HEK293 (cell line): ENCODE data around the gene LRP1B.

ENCODE experiments used
- CTCF ChIA-PET: fragments of 350-600 bp; formaldehyde crosslinking; extraction: SDS; loops from one replicate; lab custom pipeline; 2021; ENCODE audit warnings: antibody characterized with exemption; lab: Yijun Ruan, JAX
- POLR2A ChIA-PET: fragments of 300-600 bp; formaldehyde crosslinking; extraction: SDS; loops from one replicate; lab custom pipeline; 2020; ENCODE audit warnings: antibody characterized with exemption, inconsistent platforms; lab: Yijun Ruan, JAX
- H3K27ac ChIP-seq: fragments of 200-500 bp; sonication (Bioruptor generic); 2 replicates; pipeline ENCODE4 v1.5.1; 2014; ENCODE audit warnings: low read depth, low read length, control low read depth, inconsistent platforms; ENCODE audit errors: extremely low read depth
- H3K36me3 ChIP-seq, 2 experiments: fragments of 200-500 bp in 1 of 2; sonication (Bioruptor generic) in 1 of 2; 1 replicate in 1 of 2; 2 replicates in 1 of 2; pipeline ENCODE4 v1.5.1; 2014 to 2017; ENCODE audit warnings: inconsistent platforms in 2 of 2, low read length in 2 of 2; ENCODE audit not compliant: control insufficient read depth in 2 of 2, insufficient read depth in 1 of 2
- H3K4me1 ChIP-seq: fragments of 200-500 bp; sonication (Bioruptor generic); 2 replicates; pipeline ENCODE4 v1.5.1; 2014; ENCODE audit warnings: mild to moderate bottlenecking, low read length, inconsistent platforms; ENCODE audit not compliant: control insufficient read depth, insufficient read depth
- H3K4me3 ChIP-seq: 2 replicates; pipeline ENCODE4 v1.5.1; 2011; ENCODE audit warnings: low read depth, mild to moderate bottlenecking, control low read depth, low read length, moderate library complexity
- H3K9me3 ChIP-seq: fragments of 200-500 bp; sonication (Bioruptor generic); 2 replicates; pipeline ENCODE4 v1.5.1; 2014; ENCODE audit warnings: low read depth, low read length, inconsistent platforms; ENCODE audit not compliant: control insufficient read depth, insufficient read depth
- BCL11A ChIP-seq: fragments of 450-650 bp; formaldehyde crosslinking; IDR thresholded peaks from 2 replicates; pipeline ENCODE4 v1.5.1; 2016; ENCODE audit warnings: low read depth, missing biosample characterization, missing genetic modification characterization
- BCL11B ChIP-seq: fragments of 450-650 bp; formaldehyde crosslinking; IDR thresholded peaks from 2 replicates; pipeline ENCODE4 v1.5.1; 2016; ENCODE audit warnings: low read depth, missing biosample characterization, missing genetic modification characterization
- FEZF1 ChIP-seq: fragments of 450-650 bp; formaldehyde crosslinking; IDR thresholded peaks from 2 replicates; pipeline ENCODE4 v1.5.1; 2016; ENCODE audit warnings: missing biosample characterization, missing genetic modification characterization
- IKZF3 ChIP-seq: fragments of 450-650 bp; IDR thresholded peaks from 2 replicates; pipeline ENCODE4 v1.5.0; 2018; ENCODE audit warnings: missing biosample characterization, mild to moderate bottlenecking, missing genetic modification characterization, moderate library complexity
- KLF1 ChIP-seq: fragments of 450-650 bp; formaldehyde crosslinking; IDR thresholded peaks from 2 replicates; pipeline ENCODE4 v1.5.1; 2016; ENCODE audit warnings: missing biosample characterization, missing genetic modification characterization
- MEIS1 ChIP-seq: sonication (generic); formaldehyde crosslinking; IDR thresholded peaks from 2 replicates; pipeline ENCODE4 v1.8.1; 2022; ENCODE audit warnings: missing genetic modification reagents, mild to moderate bottlenecking, borderline replicate concordance
- RBAK ChIP-seq: fragments of 450-650 bp; formaldehyde crosslinking; IDR thresholded peaks from 2 replicates; pipeline ENCODE4 v1.5.1; 2016; ENCODE audit warnings: missing biosample characterization, missing genetic modification characterization
- SP3 ChIP-seq: fragments of 450-650 bp; formaldehyde crosslinking; IDR thresholded peaks from 2 replicates; pipeline ENCODE4 v1.5.1; 2016; ENCODE audit warnings: missing biosample characterization, missing genetic modification characterization
- TCF7L2 ChIP-seq: IDR thresholded peaks from 2 replicates; pipeline ENCODE4 v1.6.1; 2011; ENCODE audit warnings: low read depth, mild to moderate bottlenecking, inconsistent platforms, low read length, moderate library complexity, borderline replicate concordance
- TRIM28 ChIP-seq: IDR thresholded peaks from 2 replicates; pipeline ENCODE4 v1.6.1; 2011; ENCODE audit warnings: low read length, control low read depth, borderline replicate concordance
- ZBTB17 ChIP-seq: fragments of 450-650 bp; formaldehyde crosslinking; IDR thresholded peaks from 2 replicates; pipeline ENCODE4 v1.5.1; 2016; ENCODE audit warnings: missing biosample characterization, missing genetic modification characterization
- ZBTB6 ChIP-seq: fragments of 450-650 bp; formaldehyde crosslinking; IDR thresholded peaks from 2 replicates; pipeline ENCODE4 v1.5.1; 2017; ENCODE audit warnings: missing biosample characterization, missing genetic modification characterization
- ZBTB7A ChIP-seq: fragments of 450-650 bp; formaldehyde crosslinking; IDR thresholded peaks from 2 replicates; pipeline ENCODE4 v1.5.1; 2016; ENCODE audit warnings: low read depth, missing biosample characterization, missing genetic modification characterization
- ZFP3 ChIP-seq: fragments of 450-650 bp; formaldehyde crosslinking; IDR thresholded peaks from 2 replicates; pipeline ENCODE4 v1.5.1; 2016; ENCODE audit warnings: low read depth, missing biosample characterization, missing genetic modification characterization
- ZNF112 ChIP-seq: fragments of 450-650 bp; formaldehyde crosslinking; IDR thresholded peaks from 2 replicates; pipeline ENCODE4 v1.5.0; 2017; ENCODE audit warnings: missing biosample characterization, missing genetic modification characterization
- ZNF114 ChIP-seq: fragments of 450-650 bp; formaldehyde crosslinking; IDR thresholded peaks from 2 replicates; pipeline ENCODE4 v1.5.0; 2017; ENCODE audit warnings: missing biosample characterization, missing genetic modification characterization
- ZNF133 ChIP-seq: fragments of 450-650 bp; formaldehyde crosslinking; IDR thresholded peaks from 2 replicates; pipeline ENCODE4 v1.5.1; 2016; ENCODE audit warnings: missing biosample characterization, missing genetic modification characterization
- ZNF157 ChIP-seq: fragments of 450-650 bp; formaldehyde crosslinking; IDR thresholded peaks from 2 replicates; pipeline ENCODE4 v1.5.1; 2016; ENCODE audit warnings: missing biosample characterization, missing genetic modification characterization
- ZNF19 ChIP-seq: fragments of 450-650 bp; formaldehyde crosslinking; IDR thresholded peaks from 2 replicates; pipeline ENCODE4; 2016; ENCODE audit warnings: missing biosample characterization, missing genetic modification characterization, low read depth
- ZNF221 ChIP-seq: fragments of 450-650 bp; formaldehyde crosslinking; IDR thresholded peaks from 2 replicates; pipeline ENCODE4 v1.5.1; 2017; ENCODE audit warnings: missing biosample characterization, missing genetic modification characterization, borderline replicate concordance
- ZNF24 ChIP-seq: fragments of 450-650 bp; formaldehyde crosslinking; IDR thresholded peaks from 2 replicates; pipeline ENCODE4 v1.5.1; 2016; ENCODE audit warnings: missing biosample characterization, missing genetic modification characterization
- ZNF274 ChIP-seq, 2 experiments: fragments of 200-500 bp in 1 of 2; fragments of 450-650 bp in 1 of 2; sonication (Bioruptor generic) in 1 of 2; formaldehyde crosslinking in 1 of 2; IDR thresholded peaks; 2 replicates each; pipeline versions ENCODE4 v1.5.1 to v1.6.1; 2014 to 2016; ENCODE audit warnings: borderline replicate concordance in 1 of 2, inconsistent platforms in 1 of 2, low read length in 1 of 2, missing biosample characterization in 1 of 2, missing genetic modification characterization in 1 of 2
- ZNF311 ChIP-seq: fragments of 450-650 bp; formaldehyde crosslinking; IDR thresholded peaks from 2 replicates; pipeline ENCODE4 v1.5.1; 2017; ENCODE audit warnings: missing biosample characterization, missing genetic modification characterization, borderline replicate concordance
- ZNF324 ChIP-seq: fragments of 450-650 bp; formaldehyde crosslinking; IDR thresholded peaks from 2 replicates; pipeline ENCODE4 v1.5.1; 2016; ENCODE audit warnings: missing biosample characterization, missing genetic modification characterization
- ZNF362 ChIP-seq: fragments of 450-650 bp; formaldehyde crosslinking; IDR thresholded peaks from 2 replicates; pipeline ENCODE4 v1.5.1; 2016; ENCODE audit warnings: missing biosample characterization, missing genetic modification characterization
- ZNF37A ChIP-seq: fragments of 450-650 bp; IDR thresholded peaks from 2 replicates; pipeline ENCODE4 v1.5.1; 2018; ENCODE audit warnings: missing biosample characterization, missing genetic modification characterization
- ZNF48 ChIP-seq: fragments of 450-650 bp; formaldehyde crosslinking; IDR thresholded peaks from 2 replicates; pipeline ENCODE4 v1.5.1; 2016; ENCODE audit warnings: missing biosample characterization, missing genetic modification characterization
- ZNF530 ChIP-seq: fragments of 450-650 bp; formaldehyde crosslinking; IDR thresholded peaks from 2 replicates; pipeline ENCODE4 v1.5.1; 2016; ENCODE audit warnings: low read depth, missing biosample characterization, missing genetic modification characterization
- ZNF548 ChIP-seq: fragments of 450-650 bp; formaldehyde crosslinking; IDR thresholded peaks from 2 replicates; pipeline ENCODE4 v1.5.1; 2016; ENCODE audit warnings: missing biosample characterization, missing genetic modification characterization
- ZNF660 ChIP-seq: fragments of 450-650 bp; IDR thresholded peaks from 2 replicates; pipeline ENCODE4 v1.5.1; 2018; ENCODE audit warnings: missing biosample characterization, mild to moderate bottlenecking, missing genetic modification characterization
- ZNF677 ChIP-seq: fragments of 450-650 bp; IDR thresholded peaks from 2 replicates; pipeline ENCODE4 v1.5.0; 2018; ENCODE audit warnings: missing biosample characterization, mild to moderate bottlenecking, missing genetic modification characterization, moderate library complexity
- ZNF768 ChIP-seq: fragments of 450-650 bp; formaldehyde crosslinking; IDR thresholded peaks from 2 replicates; pipeline ENCODE4 v1.5.1; 2018; ENCODE audit warnings: missing biosample characterization, mild to moderate bottlenecking, missing genetic modification characterization
- ZNF830 ChIP-seq: fragments of 450-650 bp; IDR thresholded peaks from 2 replicates; pipeline ENCODE4 v1.5.0; 2018; ENCODE audit warnings: missing biosample characterization, missing genetic modification characterization, low read depth, mild to moderate bottlenecking, moderate library complexity
- ZSCAN30 ChIP-seq: fragments of 450-650 bp; IDR thresholded peaks from 2 replicates; pipeline ENCODE4 v1.5.1; 2018; ENCODE audit warnings: missing biosample characterization, mild to moderate bottlenecking, missing genetic modification characterization, moderate library complexity

Gene LRP1B

GRCh38 chr2:141001750-141002149, 1129.1 kb downstream of the LRP1B start:
- H3K4me3 ChIP-seq = no peak overlapping the region
- no peaks in the 10 kb centered on the region for H3K9me3 ChIP-seq
- CTCF ChIA-PET = no interaction called here
- H3K4me1 ChIP-seq = no peaks in the 10 kb centered on the region
- no peak for TF ChIP-seq ZBTB7A (tag by site-specific recombination)
- TF ChIP-seq ZBTB6 = no peak
- no peak for TF ChIP-seq KLF1 (tag by site-specific recombination)
- TF ChIP-seq TCF7L2 = no peak
- no peak for TF ChIP-seq MEIS1 (CRISPR knock-in tag)
- no peak for TF ChIP-seq ZNF830 (tag by site-specific recombination)
- TF ChIP-seq ZNF362 = no peak
- no peak for TF ChIP-seq BCL11A (tag by site-specific recombination)
- no peak for TF ChIP-seq RBAK (tag by site-specific recombination)
- TF ChIP-seq ZSCAN30 (tag by site-specific recombination) = no peak
- no peak for TF ChIP-seq ZNF660 (tag by site-specific recombination)
- no peak for TF ChIP-seq ZNF221 (tag by site-specific recombination)
- no peak for TF ChIP-seq ZNF114 (tag by site-specific recombination)
- no peak for TF ChIP-seq ZNF157 (tag by site-specific recombination)
- no peak for TF ChIP-seq ZNF274 (IDR thresholded peaks at IDR 0.05; ENCODE audit: low read length)
- no peak for TF ChIP-seq ZNF274 (tag by site-specific recombination; IDR thresholded peaks at IDR 0.05; ENCODE audit: borderline replicate concordance)
- no peak for TF ChIP-seq ZNF311 (tag by site-specific recombination)
- no peak for TF ChIP-seq IKZF3
- POLR2A ChIA-PET = no interaction called here
- H3K27ac ChIP-seq = no peak overlapping the region
- no peaks in the 10 kb centered on the region for H3K36me3 ChIP-seq

DNA sequence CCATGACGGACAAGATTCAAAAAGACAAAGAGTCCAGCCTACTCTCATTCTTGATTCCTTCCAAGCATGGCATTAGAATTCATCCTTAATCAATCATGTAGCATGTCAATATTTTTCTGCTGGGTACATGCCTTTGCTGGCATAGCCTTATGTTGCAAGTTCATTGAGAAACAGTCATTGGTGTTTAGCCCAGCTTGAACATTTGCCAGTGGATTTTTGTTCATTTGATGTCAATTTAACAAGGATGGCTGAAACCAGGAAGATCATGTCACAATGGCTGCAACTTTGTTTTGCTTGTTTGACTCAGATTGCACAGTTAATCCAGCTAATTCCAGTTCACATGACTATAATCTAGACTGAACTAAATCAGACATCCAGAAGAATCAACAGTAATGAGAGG, 1132.2 kb downstream of the LRP1B start:
- CTCF ChIA-PET = no interaction called here
- Histone ChIP-seq H3K9me3 (no peaks in the 10 kb centered on the region), H3K4me3 (no peak overlapping the region), H3K36me3 (no peaks in the 10 kb centered on the region), H3K4me1 (no peaks in the 10 kb centered on the region), H3K27ac (no peak overlapping the region)
- TF ChIP-seq ZNF37A = no peak
- TF ChIP-seq ZNF112 (tag by site-specific recombination) = no peak
- TF ChIP-seq ZNF19 (tag by site-specific recombination) = no peak
- no peak for TF ChIP-seq ZNF530 (tag by site-specific recombination)
- TF ChIP-seq ZBTB17 = no peak
- no peak for TF ChIP-seq ZNF324 (tag by site-specific recombination)
- TF ChIP-seq SP3 (tag by site-specific recombination) = no peak
- no peak for TF ChIP-seq ZNF48
- no peak for TF ChIP-seq ZFP3 (tag by site-specific recombination)
- TF ChIP-seq ZNF768 (tag by site-specific recombination) = no peak
- no peak for TF ChIP-seq FEZF1 (tag by site-specific recombination)
- no peak for TF ChIP-seq ZNF24 (tag by site-specific recombination)
- TF ChIP-seq ZNF548 (tag by site-specific recombination) = no peak
- TF ChIP-seq ZNF677 (tag by site-specific recombination) = no peak
- no peak for TF ChIP-seq TRIM28
- TF ChIP-seq BCL11B (tag by site-specific recombination) = no peak
- no peak for TF ChIP-seq ZNF133 (tag by site-specific recombination)
- POLR2A ChIA-PET = no interaction called here
